GM13976 (cell line): ENCODE results near the gene RRN3.
"Not testable (repeated sequence)": the region's sequence is repeated elsewhere in the genome, so short reads cannot be mapped to it uniquely, and the experiment has no call there.

Source experiments
- DNase-seq: peaks from one replicate; pipeline ENCODE4 v3.0.0; 2012; ENCODE audit warnings: low spot score
- in situ Hi-C: fragments of 300-500 bp; cut with MboI; formaldehyde crosslinking; loops from one replicate; pipeline ENCODE4 v1.12.0; 2022; ENCODE audit warnings: low sequenced_read_pairs, mixed read lengths, inconsistent platforms; ENCODE audit not compliant: unreplicated experiment
- TF ChIP-seq, protein P1 (sequence below): IDR thresholded peaks from 2 replicates; pipeline ENCODE4 v1.5.1; 2012; ENCODE audit warnings: borderline replicate concordance, mild to moderate bottlenecking; ENCODE audit not compliant: insufficient read depth; ENCODE audit errors: extremely low read depth, missing control alignments, control extremely low read depth

Gene RRN3

DNA sequence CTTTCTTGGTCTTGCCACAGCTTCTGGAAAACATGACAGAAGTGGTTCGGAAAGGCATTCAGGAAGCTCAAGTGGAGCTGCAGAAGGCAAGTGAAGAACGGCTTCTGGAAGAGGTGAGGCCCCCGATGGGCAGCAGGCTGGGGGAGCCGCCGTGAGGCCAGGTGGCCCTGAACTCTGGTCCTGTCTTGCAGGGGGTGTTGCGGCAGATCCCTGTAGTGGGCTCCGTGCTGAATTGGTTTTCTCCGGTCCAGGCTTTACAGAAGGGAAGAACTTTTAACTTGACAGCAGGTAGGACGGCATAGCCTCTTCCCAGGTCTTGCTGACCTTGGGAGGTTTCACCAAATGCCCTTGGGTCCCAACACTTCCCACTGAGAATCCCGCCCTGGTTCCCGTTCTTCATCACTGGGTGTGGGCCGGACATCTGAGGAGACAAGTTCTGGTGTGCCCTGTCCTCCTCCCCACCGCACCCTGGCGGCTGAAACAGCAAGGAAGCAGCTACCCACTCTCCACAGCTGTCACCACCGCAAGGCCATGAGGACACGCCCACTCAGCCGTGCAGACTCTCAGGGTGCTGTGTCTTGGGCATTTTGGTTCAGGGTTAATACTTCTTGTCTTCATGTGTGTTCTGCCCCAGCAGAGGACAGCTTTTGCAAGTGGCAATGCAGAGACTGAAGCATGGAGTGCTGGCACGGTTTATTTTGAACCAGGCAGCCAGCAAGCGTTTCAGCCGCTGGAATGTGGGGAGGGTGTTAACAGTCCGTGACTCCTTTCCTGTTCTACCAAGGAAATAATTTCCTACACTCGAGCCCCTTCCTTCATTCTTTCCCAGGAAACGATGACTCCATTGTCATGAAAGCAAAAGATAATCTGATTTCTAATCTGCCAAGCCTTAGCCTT lies 59.6 kb downstream of the RRN3 start:
- TF ChIP-seq, protein P1, sequence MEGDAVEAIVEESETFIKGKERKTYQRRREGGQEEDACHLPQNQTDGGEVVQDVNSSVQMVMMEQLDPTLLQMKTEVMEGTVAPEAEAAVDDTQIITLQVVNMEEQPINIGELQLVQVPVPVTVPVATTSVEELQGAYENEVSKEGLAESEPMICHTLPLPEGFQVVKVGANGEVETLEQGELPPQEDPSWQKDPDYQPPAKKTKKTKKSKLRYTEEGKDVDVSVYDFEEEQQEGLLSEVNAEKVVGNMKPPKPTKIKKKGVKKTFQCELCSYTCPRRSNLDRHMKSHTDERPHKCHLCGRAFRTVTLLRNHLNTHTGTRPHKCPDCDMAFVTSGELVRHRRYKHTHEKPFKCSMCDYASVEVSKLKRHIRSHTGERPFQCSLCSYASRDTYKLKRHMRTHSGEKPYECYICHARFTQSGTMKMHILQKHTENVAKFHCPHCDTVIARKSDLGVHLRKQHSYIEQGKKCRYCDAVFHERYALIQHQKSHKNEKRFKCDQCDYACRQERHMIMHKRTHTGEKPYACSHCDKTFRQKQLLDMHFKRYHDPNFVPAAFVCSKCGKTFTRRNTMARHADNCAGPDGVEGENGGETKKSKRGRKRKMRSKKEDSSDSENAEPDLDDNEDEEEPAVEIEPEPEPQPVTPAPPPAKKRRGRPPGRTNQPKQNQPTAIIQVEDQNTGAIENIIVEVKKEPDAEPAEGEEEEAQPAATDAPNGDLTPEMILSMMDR, result no peak
- in situ Hi-C loops, result no loop called here
- no peak for DNase-seq

DNA sequence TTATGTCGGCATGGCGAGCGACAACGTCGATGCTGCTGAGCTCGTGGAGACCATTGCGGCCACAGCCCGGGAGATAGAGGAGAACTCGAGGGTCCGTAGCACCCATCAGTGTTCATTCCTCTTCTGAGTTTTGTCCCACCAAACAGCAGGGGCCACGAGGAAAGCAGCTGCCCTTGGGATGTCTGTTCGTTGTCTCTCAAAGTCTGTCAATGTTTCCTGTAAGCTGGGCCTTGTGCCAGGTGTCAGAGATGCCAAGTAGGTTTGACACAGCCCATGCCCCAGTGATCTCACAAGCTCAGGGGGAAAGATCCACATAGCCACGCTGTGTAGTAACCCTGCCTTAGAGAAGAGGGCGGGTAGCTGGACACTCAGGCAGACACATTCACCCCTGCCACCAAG lies 60.8 kb downstream of the RRN3 start:
- in situ Hi-C loops, result no loop called here
- TF ChIP-seq, protein P1, result no peak
- DNase-seq, result no peak

- DNase-seq, result no peak
- TF ChIP-seq, protein P1, result no peak
- in situ Hi-C loops, result no loop called here
Observed at GRCh38 chr16:15032547-15033308, 61.3 kb downstream of the RRN3 start.

- TF ChIP-seq, protein P1, result no peak
- in situ Hi-C loops, result no loop called here
- DNase-seq, result no peak
Observed at GRCh38 chr16:15031586-15031985, 62.5 kb downstream of the RRN3 start.

DNA sequence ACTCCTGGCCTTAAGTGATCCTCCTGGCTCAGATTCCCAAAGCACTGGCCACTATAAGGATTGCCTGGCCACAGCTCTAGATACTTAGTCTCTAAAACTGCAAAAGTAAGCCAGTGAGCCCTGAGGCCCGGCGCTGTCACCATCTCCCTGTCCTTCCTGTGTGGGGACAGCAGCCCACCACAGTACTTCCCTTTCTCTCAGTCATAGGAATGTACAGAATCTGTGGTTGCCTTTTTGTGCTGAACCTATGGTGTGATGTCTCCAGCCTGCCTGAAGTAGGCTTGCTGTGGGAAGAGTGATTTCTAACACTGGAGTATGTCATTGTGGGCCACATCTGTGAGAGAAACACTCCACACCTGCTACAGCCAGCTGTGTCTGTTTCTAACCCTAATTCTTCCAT lies 62.9 kb downstream of the RRN3 start:
- DNase-seq, result no peak
- in situ Hi-C loops, result no loop called here
- TF ChIP-seq, protein P1, result no peak

DNA sequence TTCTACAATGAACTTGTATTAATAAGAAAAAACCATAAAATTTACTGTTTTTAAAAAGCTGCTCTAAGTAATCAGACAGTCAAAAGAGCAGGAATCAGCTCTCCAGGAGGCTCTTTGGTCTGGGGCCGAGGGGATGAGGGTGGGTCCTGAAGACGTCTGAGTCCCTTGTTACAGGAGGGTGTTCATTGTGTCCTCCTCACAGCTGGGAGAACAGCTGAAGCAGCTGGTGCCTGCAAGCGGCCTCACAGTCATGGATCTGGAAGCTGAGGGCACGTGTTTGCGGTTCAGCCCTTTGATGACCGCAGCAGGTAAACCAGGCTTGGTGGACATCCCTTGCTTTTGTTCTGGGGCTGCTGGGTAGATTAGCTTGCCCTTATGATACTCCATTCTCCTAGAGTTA lies 64.3 kb downstream of the RRN3 start:
- in situ Hi-C loops, DNase-seq: not testable (repeated sequence)

DNA sequence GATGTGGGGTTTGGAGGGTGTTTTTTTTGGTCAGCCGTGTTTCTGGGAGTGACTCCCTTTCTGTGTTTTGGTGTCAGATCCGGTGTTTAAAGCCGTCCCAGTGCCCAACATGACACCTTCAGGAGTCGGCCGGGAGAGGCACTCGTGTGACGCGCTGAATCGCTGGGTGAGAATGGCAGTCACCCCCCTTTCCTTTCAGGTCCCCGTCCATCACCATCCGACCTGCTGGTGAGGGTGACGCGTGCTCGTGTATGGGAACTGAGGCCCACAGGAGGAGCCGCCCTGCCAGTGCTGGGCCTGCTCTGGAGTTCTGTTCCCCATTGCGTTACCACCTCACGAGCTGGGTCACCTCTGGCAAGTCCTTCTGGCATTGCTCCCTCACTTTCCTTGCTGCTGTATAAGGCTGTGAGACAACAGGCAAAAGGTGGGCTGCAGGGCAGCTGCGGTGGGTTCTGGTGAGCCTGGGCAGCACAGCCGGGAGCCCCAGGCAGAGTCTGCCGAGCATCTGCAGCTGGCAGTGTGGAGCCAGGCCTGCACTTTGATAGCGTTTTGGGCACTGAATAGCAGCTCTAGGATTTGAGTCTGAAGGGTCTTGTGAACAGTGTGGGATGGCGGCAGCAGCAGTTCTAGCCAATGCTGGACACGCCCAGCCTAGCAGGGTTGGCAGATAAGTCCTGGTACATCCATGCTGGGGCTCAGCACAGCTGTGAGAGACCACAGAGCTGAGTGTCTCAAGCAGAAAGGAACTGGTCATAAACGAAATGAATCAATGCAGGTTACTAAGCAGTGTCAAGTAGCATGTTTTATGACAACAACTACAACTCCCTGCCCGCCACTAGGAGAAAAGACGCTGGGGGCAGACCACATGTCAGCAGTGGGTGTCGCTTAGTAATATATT lies 65.0 kb downstream of the RRN3 start:
- in situ Hi-C loops, DNase-seq: not testable (repeated sequence)

- in situ Hi-C loops, DNase-seq: not testable (repeated sequence)
Observed at GRCh38 chr16:15028345-15028715, 65.7 kb downstream of the RRN3 start.

GRCh38 chr16:15027503-15028344 lies 66.3 kb downstream of the RRN3 start:
- in situ Hi-C loops, result not testable (repeated sequence)

GRCh38 chr16:15027051-15027450 lies 67.0 kb downstream of the RRN3 start:
- DNase-seq, in situ Hi-C loops: not testable (repeated sequence)

More at GRCh38 chr16:15027503-15028344, 66.3 kb downstream of the RRN3 start:
- DNase-seq, result not testable (repeated sequence)
